GM21367 (cell line): ENCODE measurements around the gene PSORS1C1.
"Not testable (repeated sequence)": the region's sequence is repeated elsewhere in the genome, so short reads cannot be mapped to it uniquely, and the experiment has no call there.

Source experiments
- ATAC-seq: cut with Tn5 transposase; IDR thresholded peaks from one replicate; pipeline ENCODE4 v1.9.1; 2021; ENCODE audit not compliant: unreplicated experiment

Gene PSORS1C1, protein sequence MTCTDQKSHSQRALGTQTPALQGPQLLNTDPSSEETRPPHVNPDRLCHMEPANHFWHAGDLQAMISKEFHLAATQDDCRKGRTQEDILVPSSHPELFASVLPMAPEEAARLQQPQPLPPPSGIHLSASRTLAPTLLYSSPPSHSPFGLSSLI

DNA sequence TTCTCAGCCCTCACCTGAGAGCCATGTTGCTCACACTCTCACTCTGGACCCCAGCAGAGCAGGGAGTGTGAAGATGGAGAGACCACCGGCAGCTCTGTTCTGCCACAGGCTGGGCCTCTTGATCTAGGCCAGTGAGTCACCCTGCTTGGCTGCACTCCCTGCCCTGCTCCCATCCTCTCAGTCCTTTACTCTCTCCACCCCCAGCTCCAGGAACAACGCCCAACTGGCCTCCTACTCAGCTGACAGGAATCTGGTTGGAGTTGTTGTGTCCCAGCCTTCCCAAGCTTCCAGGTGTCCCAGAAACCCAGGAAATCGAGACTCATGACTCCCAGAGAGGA, at the start of gene PSORS1C1:
PSORS1C1 (plus strand) TSS at position 260 of the 338 bp plus-strand sequence. CDS start 14,833 bp downstream, outside the sequence.
- no peak for ATAC-seq

DNA sequence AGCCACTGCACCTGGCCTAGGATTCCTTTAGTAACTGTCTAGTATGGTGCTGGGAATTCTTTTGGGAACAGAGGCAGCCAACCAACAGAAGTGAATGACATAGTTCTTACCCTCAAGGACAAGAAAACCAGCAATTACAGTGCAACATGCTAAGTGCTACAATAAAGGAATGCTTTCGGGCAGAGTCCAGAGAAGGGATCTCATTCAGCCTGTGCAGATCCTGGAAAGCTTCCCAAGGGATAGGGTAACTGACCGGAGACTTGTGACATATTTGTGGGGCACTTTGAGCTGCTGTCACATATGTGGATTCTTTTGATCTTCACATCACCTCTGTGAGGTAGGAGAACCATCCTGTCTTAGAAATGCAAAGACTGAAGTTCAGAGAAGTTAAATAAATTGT, 49.0 kb upstream of the PSORS1C1 start:
- no peak for ATAC-seq

DNA sequence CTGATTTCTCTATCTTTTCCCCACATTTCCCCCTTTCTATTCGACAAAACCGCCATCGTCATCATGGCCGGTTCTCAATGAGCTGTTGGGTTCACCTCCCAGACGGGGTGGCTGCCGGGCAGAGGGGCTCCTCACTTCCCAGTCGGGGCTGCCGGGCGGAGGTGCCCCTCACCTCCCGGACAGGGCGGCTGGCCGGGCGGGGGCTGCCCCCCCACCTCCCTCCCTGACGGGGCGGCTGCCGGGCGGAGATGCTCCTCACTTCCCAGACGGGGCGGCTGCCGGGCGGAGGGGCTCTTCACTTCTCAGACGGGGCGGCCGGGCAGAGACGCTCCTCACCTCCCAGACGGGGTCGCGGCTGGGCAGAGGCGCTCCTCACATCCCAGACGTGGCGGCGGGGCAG, 47.6 kb upstream of the PSORS1C1 start:
- not testable (repeated sequence) for ATAC-seq

DNA sequence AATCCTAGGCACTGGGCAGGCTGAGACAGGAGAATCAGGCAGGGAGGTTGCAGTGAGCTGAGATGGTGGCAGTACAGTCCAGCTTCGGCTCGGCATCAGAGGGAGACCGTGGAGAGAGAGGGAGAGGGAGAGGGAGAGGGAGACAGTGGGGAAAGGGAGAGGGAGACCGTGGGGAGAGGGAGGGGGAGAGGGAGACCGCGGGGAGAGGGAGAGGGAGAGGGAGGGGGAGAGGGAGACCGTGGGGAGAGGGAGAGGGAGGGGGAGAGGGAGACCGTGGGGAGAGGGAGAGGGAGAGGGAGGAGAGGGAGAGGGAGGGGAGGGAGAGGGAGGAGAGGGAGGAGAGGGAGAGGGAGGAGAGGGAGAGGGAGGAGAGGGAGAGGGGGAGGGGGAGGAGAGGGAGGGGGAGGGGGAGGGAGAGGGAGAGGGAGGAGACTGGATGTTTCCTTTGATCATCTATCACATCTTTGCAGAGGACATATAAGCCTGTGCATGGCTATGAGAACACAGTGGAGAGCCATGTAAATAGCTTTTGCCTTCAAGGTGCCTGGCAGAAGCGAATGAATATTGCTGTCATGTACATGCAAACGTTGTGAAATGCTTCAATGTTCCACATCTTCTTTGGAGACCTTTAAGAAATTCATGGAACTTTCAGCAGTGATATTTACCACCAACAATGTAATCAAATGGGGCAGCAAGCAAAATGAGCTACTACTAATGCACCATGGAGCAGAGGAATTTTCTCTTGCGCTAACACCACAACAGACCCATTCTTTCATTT, 46.5 kb upstream of the PSORS1C1 start:
- not testable (repeated sequence) for ATAC-seq

DNA sequence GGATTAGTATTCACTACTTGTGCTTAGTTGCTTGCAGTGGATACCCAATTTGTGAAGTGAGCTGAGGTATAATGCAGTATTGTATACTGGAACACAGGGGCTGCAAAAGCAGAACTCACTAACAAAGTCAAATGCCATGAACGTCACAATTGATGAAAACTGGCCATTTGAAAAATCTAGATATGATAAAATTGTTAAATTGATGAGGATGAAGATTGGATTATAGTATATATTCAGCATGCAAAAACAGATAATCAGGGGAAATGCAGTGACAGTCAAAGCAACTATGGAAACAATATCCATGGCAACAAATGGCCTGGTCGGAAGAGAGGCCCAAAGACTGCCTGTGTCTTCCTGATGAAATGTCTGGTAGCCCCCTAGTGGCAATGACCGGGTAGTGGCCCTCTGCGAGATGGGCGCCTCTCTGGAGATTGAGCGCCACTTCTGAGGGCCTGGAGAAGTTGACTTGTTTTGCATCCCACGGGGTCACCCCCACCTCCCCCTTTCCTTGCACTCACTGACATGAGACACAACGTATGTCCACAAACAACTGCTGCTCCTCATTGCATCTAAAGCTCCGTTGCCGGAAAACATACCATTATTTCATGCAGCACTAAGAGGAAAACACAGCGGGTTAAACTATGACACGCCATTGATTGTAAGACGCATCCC, 45.8 kb upstream of the PSORS1C1 start:
- no peak for ATAC-seq

DNA sequence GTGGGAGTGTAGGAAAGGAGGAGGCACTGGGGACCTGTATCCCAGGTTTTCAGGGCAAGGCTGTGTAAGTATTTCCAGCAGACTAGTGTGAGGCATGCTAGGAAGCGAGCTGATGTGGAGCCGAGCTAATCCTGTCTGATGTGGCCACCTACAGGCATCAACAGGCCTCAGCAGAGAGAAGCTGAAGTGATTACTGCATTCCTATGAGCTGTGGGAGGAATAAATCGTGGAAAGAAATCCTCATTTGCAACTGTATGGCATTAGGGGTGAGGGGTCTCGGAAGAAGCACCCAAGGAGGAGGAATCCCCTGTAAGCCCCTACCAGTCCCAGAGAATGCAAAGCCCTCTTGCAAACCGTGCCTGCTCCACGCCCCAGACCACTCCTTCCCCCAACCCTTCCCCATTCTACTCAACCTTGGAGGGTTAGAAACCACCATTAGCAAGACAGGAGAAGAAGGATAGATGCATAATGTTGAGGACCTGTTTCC, 43.8 kb upstream of the PSORS1C1 start:
- no peak for ATAC-seq

DNA sequence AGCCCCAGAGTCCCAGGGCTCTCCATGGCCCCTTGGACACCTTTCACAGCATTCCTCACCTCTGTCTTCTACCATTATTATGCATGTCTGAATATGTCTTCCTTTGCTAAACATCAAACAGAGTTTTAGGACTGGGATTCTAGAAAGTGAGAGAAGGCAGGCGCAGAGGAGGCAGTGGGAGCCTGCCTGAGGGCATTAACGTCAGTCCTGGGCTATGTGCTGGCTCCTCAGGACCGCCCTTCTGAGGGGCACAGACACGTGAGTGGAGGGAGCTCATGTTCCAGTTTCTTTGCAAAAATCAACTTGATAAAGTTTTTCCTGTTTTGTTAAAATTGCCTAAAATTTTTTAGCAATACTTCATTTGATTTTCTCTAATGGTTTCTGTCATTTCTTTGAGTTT, 40.2 kb upstream of the PSORS1C1 start:
- ATAC-seq = no peak

DNA sequence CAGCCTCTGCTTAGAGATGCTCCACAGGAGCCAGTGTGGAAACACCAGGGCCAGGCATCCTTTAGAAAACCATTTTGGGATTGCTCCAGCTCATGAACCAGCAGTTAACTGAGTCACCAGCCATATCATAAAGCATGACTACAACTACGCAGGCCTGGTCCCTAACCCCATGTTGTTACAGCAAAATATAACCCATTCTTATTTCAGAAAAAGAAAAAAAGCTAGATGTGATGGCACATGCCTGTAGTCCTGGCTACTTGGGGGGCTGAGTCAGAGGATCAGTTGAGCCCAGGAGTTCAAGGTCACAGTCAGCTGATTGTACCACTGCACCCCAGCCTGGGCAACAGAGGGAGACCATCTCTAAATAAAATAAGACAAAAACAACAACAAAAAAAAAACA, 39.1 kb upstream of the PSORS1C1 start:
- no peak for ATAC-seq

DNA sequence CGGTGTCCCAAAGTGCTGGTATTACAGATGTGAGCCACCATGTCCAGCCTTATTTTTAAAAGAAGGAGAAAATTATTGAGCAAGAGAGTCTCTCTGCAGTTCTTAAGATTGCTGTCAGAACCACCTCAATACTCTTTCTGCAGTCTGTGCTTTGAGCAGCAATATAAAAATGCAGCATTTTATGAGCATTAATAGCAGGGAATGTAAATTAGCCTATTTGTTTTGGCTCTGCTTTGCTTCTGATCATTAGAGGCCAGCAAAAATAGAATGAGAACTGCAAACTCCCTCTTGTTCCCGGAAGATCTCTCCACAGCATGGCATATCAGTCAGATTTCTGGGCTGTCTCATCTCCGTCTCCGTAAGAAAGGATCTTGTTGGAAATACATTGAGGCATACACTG, 38.0 kb upstream of the PSORS1C1 start:
- ATAC-seq = no peak

DNA sequence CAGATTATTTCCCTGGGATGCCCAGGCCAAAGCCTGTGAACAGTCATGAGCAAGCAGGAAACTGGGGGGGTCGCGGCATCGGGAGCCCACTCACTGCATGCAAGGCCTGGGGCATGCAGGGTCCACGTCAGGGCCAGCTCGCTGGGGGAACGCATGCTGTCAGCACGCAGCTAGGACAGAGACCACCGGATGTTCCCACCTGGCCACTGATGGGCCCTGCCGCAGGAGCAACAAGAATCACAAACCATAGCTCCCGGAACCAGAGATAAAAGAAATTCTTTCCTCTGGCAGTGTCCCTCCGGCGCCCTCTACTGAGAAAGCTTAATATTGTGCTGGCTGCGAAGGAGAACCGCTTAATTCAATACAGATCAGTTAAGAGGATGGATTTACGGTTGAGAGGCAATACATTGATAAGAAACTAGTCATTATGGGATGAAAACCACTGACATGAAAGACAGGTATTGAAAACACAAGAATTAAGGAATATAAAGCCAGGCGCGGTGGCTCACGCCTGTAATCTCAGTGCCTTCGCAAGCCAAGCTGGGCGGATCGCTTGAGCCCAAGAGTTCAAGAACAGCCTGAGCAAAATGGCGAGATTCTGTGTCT, 34.8 kb upstream of the PSORS1C1 start:
- ATAC-seq = no peak

DNA sequence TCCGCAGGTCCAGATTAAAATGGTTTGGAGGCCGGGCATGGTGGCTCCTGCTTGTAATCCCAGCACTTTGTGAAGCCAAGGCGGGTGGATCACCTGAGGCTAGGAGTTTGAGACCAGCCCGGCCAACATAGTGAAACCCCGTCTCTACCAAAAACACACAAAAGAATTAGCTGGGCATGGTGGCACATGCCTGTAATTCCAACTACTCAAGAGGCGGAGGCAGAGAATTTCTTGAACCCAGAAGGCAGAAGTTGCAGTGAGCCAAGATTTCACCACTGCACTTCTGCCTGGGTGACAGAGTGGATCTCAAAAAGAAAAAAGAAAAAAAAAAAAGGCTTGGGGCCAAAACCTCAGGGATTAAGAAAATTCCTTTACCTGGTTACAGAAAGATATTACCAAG, 32.7 kb upstream of the PSORS1C1 start:
- ATAC-seq = no peak

DNA sequence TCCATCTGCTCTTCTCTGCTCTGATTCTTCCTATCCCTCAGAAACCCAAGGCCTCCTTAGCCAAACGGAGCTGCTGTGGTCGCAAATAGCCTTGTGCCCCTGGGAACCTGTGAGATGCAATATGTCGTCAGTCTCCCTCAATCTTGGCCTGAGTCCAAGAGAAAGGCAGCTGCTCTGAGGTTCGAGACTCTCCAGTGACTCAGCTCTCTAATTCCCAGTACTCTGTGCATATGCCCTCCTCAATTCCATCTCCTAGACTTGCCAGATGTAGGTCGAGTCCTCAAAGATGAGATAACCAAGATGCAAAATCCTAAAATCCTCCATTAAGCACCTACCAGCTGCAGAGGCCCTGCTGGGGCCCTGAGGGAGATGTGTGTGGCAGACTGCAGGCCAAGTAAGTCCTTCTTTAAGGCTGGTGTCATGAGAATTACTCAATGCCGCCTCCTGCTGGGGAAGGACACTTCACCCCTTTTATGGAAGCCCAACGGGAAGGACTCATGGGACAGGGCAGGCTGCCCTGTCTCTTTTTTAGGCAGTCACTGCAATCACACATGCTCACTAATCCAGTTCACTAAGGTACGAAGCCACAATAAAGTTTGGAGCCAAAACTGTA, 30.8 kb upstream of the PSORS1C1 start:
- no peak for ATAC-seq

DNA sequence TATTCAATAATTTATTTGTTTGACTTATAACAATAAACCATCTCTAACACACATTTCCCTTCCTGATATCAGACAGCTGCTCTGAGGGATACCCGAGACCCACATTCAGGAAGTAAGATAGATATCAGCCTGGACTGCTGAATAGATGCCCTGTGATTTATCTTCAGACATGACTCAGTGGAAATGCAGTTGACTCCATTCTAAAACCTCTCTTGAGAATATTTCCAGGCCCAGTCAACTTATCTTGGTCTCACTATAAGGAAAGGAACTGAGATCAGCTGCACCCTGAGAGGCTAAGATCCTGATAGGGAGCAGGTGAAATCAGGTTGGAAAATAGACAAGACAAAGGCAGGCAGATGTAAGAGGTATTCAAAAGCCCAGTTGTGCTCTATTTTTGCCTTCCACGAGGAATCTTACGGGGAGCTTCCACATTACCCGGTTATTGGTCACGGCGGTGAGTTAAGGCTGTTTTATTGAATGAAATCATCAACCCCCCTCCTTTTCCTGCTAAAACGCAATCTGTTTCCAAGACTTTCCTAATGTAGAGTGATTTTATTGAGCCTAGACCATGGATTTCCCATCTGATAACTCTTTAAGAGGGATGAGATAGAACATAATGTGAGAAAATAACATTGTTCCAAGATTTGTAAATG, 27.7 kb upstream of the PSORS1C1 start:
- ATAC-seq = no peak

DNA sequence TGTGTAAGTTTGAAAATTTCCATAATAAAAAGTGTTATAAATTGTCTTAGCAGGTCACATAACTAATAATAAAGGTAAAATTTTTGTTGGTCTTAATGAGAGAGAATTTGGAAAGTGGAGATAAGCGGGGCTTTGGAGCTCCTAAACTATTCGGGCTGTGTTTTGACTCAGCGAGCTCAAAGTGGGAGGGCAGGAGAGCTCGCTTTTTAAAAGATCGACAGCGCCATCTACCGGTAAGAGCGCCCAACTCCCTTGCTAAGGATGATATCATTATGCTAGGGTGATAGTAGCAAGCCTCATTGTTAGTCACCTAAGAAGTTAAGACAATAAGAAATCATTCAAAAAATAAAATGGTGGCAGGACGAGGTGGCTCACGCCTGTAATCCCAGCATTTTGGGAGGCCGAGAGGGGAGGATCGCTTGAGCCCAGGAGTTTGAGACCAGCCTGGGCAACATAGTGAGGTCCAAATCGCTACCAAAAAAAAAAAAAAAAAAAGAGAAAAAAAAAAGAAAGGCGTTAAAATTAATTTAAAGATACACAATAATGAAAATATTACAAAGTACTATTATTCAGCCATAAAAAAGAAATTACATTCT, 27.0 kb upstream of the PSORS1C1 start:
- no peak for ATAC-seq

DNA sequence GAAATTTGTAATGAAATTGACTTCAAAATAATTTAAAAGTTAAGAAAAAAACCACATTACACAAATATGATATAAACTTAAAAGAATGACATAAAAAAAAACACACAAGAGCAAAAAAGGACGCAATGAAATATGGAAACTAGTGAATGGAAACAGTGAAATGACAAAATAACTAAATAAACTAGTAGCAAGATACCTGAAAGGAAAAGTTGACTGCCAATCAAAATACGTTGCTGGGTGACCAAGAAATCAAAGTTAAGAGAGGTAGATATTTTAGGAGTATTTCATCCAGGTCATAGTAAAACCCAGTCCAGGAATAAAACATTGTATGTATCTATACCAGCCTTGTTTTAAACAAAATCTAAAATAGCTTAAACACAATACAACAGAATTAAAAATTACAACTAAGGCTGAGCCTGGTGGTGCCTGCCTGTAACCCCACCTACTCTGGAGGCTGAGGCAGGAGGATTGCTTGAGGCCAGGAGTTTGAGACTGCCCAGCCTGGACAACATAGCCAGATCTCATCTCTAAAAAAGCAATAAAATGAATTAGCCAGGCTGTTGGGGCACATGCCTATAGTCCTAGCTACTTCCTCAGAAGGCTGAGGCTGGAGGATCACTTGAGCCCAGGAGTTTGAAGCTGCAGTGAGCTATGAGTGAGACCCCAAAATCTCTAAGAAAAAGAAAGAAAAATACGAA, 24.2 kb upstream of the PSORS1C1 start:
- no peak for ATAC-seq

DNA sequence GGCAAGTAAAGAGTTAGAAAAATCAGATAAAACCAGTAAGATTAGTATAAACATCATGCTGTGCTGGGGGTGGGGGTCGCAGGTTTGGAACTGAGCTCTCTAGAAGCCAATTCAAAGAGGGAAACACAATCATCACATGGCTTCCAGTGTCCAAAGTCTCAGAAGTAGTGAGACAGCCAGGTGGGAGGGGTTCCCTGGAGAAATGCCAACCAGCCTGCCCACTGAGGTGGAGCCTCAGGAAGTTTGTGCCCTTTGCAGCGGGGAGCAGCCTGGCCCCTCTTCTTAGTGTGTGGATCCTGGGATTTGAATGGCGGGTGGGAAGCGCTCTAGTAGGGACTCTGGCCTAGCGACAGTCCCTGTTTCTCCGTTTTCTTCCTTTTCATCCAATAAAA, 23.6 kb upstream of the PSORS1C1 start:
- ATAC-seq = no peak

DNA sequence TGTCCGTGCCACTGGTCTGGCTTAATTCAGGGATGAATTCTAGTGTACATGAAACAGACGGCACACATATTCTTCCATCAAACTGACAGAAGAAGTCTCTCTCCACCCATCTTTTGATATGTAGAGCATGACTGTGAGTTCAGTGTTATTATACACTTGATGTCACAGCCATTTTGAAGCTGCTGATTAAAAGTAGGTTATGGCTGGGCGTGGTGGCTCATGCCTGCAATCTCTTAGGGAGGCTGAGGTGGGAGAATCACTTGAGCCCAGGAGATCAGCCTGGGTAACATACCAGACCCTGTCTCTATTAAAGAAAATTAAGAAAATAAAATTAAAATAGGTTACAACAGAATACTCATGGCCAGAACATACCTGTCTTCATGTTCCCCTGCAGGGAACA, 22.9 kb upstream of the PSORS1C1 start:
- ATAC-seq = no peak

DNA sequence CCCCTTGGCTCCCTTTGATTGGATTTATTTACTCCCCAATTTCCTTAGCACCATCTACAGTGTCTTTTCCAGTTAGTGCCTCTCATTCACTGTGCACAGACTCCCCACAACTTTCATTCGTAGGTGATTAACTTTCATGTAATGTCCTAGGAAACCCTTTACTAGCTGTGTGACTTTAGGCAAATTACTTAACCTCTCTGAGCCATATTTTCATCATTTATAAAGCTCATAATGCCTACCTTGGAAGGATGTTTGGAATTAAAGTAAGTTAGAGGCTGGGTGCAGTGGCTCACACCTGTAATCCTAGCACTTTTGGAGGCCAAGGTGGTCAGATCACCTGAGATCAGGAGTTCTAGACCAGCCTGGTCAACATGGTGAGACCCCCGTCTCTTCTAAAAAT, 22.4 kb upstream of the PSORS1C1 start:
- ATAC-seq = no peak

DNA sequence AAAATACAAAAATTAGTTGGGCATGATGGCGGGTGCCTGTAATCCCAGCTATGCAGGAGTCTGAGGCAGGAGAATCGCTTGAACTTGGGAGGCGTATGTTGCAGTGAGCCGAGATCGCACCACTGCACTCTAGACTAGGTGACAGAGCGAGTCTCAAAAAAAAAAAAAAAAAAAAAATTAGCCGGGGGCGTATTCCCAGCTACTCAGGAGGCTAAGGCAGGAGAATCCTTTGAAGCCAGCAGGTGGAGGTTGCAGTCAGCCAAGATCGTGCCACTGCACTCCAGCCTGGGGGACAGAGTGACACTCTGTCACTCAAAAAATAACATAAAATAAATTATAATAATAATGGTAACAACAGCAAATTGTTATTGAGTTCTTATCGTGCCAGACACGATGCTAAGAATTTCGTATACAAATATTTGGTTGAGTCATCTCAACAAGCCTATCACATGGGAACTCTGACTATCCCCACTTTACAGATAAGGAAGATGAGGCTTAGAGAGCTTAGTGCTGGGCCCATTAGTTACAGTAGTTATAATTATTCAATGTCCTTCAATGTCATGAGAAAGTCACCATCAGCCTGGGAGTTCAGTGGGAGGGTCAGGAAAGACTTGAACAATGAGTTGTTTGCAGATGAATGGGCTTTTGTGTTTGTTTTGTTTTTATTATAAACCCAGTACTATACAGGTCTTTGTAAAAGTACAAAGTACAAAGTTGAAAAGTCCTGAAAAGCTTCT, 21.7 kb upstream of the PSORS1C1 start:
- ATAC-seq = no peak
